HepG2 (cell line): ENCODE data around the gene DNAJC9. TPM values are rescaled to one million over a fixed set of nuclear protein-coding genes. Genes with fewer than 3 reads are reported as not detected.

Experiments
- ATAC-seq: fragments of 200-7000 bp; cut with Tn5 transposase; 3 replicates; pipeline ENCODE4 v1.9.1; 2020; ENCODE audit warnings: mild to moderate bottlenecking, moderate library complexity
- BruUV-seq: library from RNA; stranded (reverse); fragments of 400-500 nt; replicated peaks from 2 replicates; lab custom pipeline; 2021; lab: Mats Ljungman, UMichigan
- CTCF ChIA-PET: fragments of 300-600 bp; formaldehyde crosslinking; extraction: SDS; loops from one replicate; lab custom pipeline; 2021; ENCODE audit warnings: low total read pairs, inconsistent platforms, low intra/inter-chr PET ratio; lab: Yijun Ruan, JAX
- POLR2A ChIA-PET: fragments of 350-600 bp; sonication (Branson Sonifier 250); formaldehyde crosslinking; loops from one replicate; lab custom pipeline; 2020; ENCODE audit warnings: antibody characterized with exemption, inconsistent platforms; lab: Yijun Ruan, JAX
- DNase-seq: peaks from one replicate; pipeline ENCODE4 v3.0.0-alpha.2; 2015; ENCODE audit warnings: low spot score
- FAIRE-seq: peaks from 3 replicates; lab custom pipeline; 2011; peaks lifted over from hg19 to GRCh38; lab: Jason Lieb, UNC
- H2AFZ ChIP-seq: one replicate; pipeline ENCODE4 v1.6.1; 2011; ENCODE audit warnings: low read length, inconsistent platforms
- H3K27ac ChIP-seq: fragments of 300-600 bp; 3 replicates; pipeline ENCODE4 v1.8.0; 2011; ENCODE audit warnings: mixed run types, mild to moderate bottlenecking, mixed read lengths, low read length, inconsistent platforms; ENCODE audit not compliant: insufficient read depth; ENCODE audit errors: extremely low read length
- H3K27me3 ChIP-seq, 2 experiments: fragments of 200-600 bp in 1 of 2; 2 replicates in 1 of 2; 3 replicates in 1 of 2; pipeline versions ENCODE4 v1.6.0 to v1.8.0; 2011; ENCODE audit warnings: low read length in 2 of 2, mild to moderate bottlenecking in 2 of 2, moderate library complexity in 2 of 2, inconsistent platforms in 1 of 2; ENCODE audit not compliant: insufficient read depth in 2 of 2, control insufficient read depth in 1 of 2
- H3K36me3 ChIP-seq, 2 experiments: fragments of 200-600 bp in 1 of 2; replicated peaks in 1 of 2; 2 replicates in 1 of 2; 3 replicates in 1 of 2; pipeline versions ENCODE4 v1.5.1 to v1.8.0; 2011; ENCODE audit warnings: low read length in 2 of 2, inconsistent platforms in 1 of 2; ENCODE audit not compliant: insufficient read depth in 2 of 2, control insufficient read depth in 1 of 2
- H3K4me1 ChIP-seq: 2 replicates; pipeline ENCODE4 v1.5.1; 2012; ENCODE audit warnings: low read length, inconsistent platforms; ENCODE audit not compliant: insufficient read depth
- H3K4me2 ChIP-seq: 2 replicates; pipeline ENCODE4 v1.6.0; 2011; ENCODE audit warnings: low read depth, low read length, inconsistent platforms
- H3K4me3 ChIP-seq, 3 experiments: fragments of 200-600 bp in 1 of 3; sonication (generic), shearing (Covaris generic) in 1 of 3; replicated peaks in 1 of 3; 2 replicates each; pipeline ENCODE4 v1.5.1; 2011 to 2016; ENCODE audit warnings: low read length in 3 of 3, inconsistent platforms in 2 of 3, low read depth in 2 of 3, mild to moderate bottlenecking in 2 of 3, control low read depth in 1 of 3, mixed read lengths in 1 of 3; ENCODE audit not compliant: insufficient read depth in 1 of 3
- H3K79me2 ChIP-seq: one replicate; pipeline ENCODE4 v1.6.1; 2011; ENCODE audit warnings: low read length, inconsistent platforms; ENCODE audit not compliant: insufficient read depth
- H3K9ac ChIP-seq: 2 replicates; pipeline ENCODE4 v1.6.0; 2011; ENCODE audit warnings: mild to moderate bottlenecking, low read depth, low read length, inconsistent platforms; ENCODE audit not compliant: insufficient read depth
- H3K9me3 ChIP-seq: 2 replicates; pipeline ENCODE4 v1.5.1; 2012; ENCODE audit warnings: mild to moderate bottlenecking, low read length
- H4K20me1 ChIP-seq: 2 replicates; pipeline ENCODE4 v1.6.0; 2011; ENCODE audit warnings: inconsistent platforms, mild to moderate bottlenecking, low read length, moderate library complexity; ENCODE audit not compliant: insufficient read depth
- CTCF ChIP-seq: sonication (generic); formaldehyde crosslinking; IDR thresholded peaks from 2 replicates; pipeline ENCODE4 v1.5.0; 2020; ENCODE audit warnings: mild to moderate bottlenecking, missing genetic modification reagents, moderate library complexity
- HNF4A ChIP-seq: sonication (generic); formaldehyde crosslinking; IDR thresholded peaks from 2 replicates; pipeline ENCODE4 v1.4.0; 2020; ENCODE audit warnings: missing genetic modification reagents
- SMC3 ChIP-seq: IDR thresholded peaks from 2 replicates; pipeline ENCODE4 v1.6.1; 2011; ENCODE audit warnings: low read length, improper control_type of control experiment
- STAG1 ChIP-seq: sonication (generic); formaldehyde crosslinking; IDR thresholded peaks from 2 replicates; pipeline ENCODE4 v1.4.0; 2020; ENCODE audit warnings: missing genetic modification reagents
- ZMYM2 ChIP-seq: sonication (generic); formaldehyde crosslinking; IDR thresholded peaks from 2 replicates; pipeline ENCODE4 v1.8.0; 2022; ENCODE audit warnings: mild to moderate bottlenecking, missing genetic modification reagents
- ZNF18 ChIP-seq: sonication (generic); formaldehyde crosslinking; IDR thresholded peaks from 2 replicates; pipeline ENCODE4 v1.8.0; 2022; ENCODE audit warnings: mild to moderate bottlenecking, missing genetic modification reagents; ENCODE audit not compliant: insufficient replicate concordance
- ZNF326 ChIP-seq: sonication (generic); formaldehyde crosslinking; IDR thresholded peaks from 2 replicates; pipeline ENCODE4 v1.4.0; 2020; ENCODE audit warnings: missing genetic modification reagents, borderline replicate concordance
- ZNF720 ChIP-seq: sonication (generic); formaldehyde crosslinking; IDR thresholded peaks from 2 replicates; pipeline ENCODE4 v1.4.0; 2020; ENCODE audit warnings: missing genetic modification reagents
- WGBS: methylation state at CpG from one replicate; pipeline ENCODE4 v1.1.6; 2017; ENCODE audit warnings: low lambda C conversion rate; 5-methylcytosine and 5-hydroxymethylcytosine counted together
- in situ Hi-C: cut with HindIII; loops from 2 replicates; pipeline ENCODE4 v1.10.0; 2017; ENCODE audit warnings: low pct_unique_long_range_greater_than_20kb; ENCODE audit not compliant: extremely low pct_ligation_motif_present
- intact Hi-C: fragments of 100-400 bp; cut with micrococcal nuclease; formaldehyde crosslinking; loops from one replicate; pipeline ENCODE4 v1.10.0; 2022; ENCODE audit not compliant: unreplicated experiment
- polyA plus RNA-seq, 8 experiments: library from polyadenylated mRNA; depleted of rRNA in 3 of 8; stranded (reverse) in 7 of 8; unstranded in 1 of 8; fragments of >200 nt; fragmentation: Illumina TruSeq in 4 of 8; extraction: Trizol in 4 of 8; gene quantifications; 2 replicates each; pipeline versions ENCODE4 v1.2.1 to v1.2.3, GENCODE V29; 2011 to 2016; ENCODE audit warnings: low read depth in 4 of 8, missing spikeins in 1 of 8, mixed read lengths in 1 of 8; ENCODE audit not compliant: insufficient read depth in 1 of 8
- total RNA-seq, 5 experiments: library from RNA; depleted of rRNA; stranded (reverse); fragments of >200 nt; fragmentation: Illumina TruSeq; extraction: Trizol; gene quantifications; 2 replicates each; pipeline ENCODE4 v1.2.3, GENCODE V29; 2016; ENCODE audit warnings: low read depth in 1 of 5

DNAJC9 gene
- total and polyA plus RNA-seq, 2 of the 13 experiments (the other 11 are each of a cell fraction or from before 2014, with no cell fraction given) = 15.9 to 60.3 TPM

- BruUV-seq = no TSS peak
- 97% methylated on average over 2 of the region's 2 CpGs for WGBS
- Histone ChIP-seq H3K36me3 (peaks cover 1 to 12% of the 10 kb centered on the region in 2 experiments; a peak in 4 of 5 replicates), H3K4me3 (no peak overlapping the region), H2AFZ (no peak overlapping the region), H3K27me3 (no peaks in the 10 kb centered on the region), H4K20me1 (no peaks in the 10 kb centered on the region), H3K79me2 (no peaks in the 10 kb centered on the region), H3K9ac (no peak overlapping the region), H3K4me2 (no peak overlapping the region), H3K9me3 (no peaks in the 10 kb centered on the region), H3K4me1 (no peaks in the 10 kb centered on the region), H3K27ac (no peak overlapping the region)
- intact Hi-C loops (no loop called here), in situ Hi-C loops (no loop called here)
- ChIA-PET CTCF (no interaction called here), POLR2A (interaction anchor here (1.5 kb wide), 1 partner anchor 13 kb away, joined by 5 read pairs; the partner anchor contains the start of gene DNAJC9)
- TF ChIP-seq ZNF720 (CRISPR knock-in tag) = no peak
- ATAC-seq (no peak), DNase-seq (no peak), FAIRE-seq (no peak)
These were observed 13.2 kb downstream of the DNAJC9 start for GRCh38 chr10:73233883-73234282.

- no peak overlapping the region for H3K4me2 ChIP-seq
- ChIA-PET POLR2A (no interaction called here), CTCF (no interaction called here)
- BruUV-seq = no TSS peak
- H4K20me1 ChIP-seq = no peaks in the 10 kb centered on the region
- in situ Hi-C loops (no loop called here), intact Hi-C loops (no loop called here)
- H3K4me3 ChIP-seq = no peak overlapping the region
- no peaks in the 10 kb centered on the region for H3K79me2 ChIP-seq
- FAIRE-seq = peak; percentile 66
- H3K36me3 ChIP-seq = peaks cover 1 to 11% of the 10 kb centered on the region in 2 experiments; a peak in 4 of 5 replicates
- peak; percentile 70 for ATAC-seq
- TF ChIP-seq ZNF326 (CRISPR knock-in tag) (no peak), SMC3 (peak; percentile 31; the same call in 1 of the 2 replicates), ZMYM2 (CRISPR knock-in tag) (no peak), STAG1 (peak; percentile 47), HNF4A (CRISPR knock-in tag) (no peak), CTCF (CRISPR knock-in tag) (peak; percentile 41), ZNF18 (CRISPR knock-in tag) (no peak)
- H2AFZ ChIP-seq = no peak overlapping the region
- 93% methylated on average over 8 of the region's 8 CpGs for WGBS
- no peak overlapping the region for H3K9ac ChIP-seq
- no peaks in the 10 kb centered on the region for H3K4me1 ChIP-seq
- H3K27me3 ChIP-seq = no peaks in the 10 kb centered on the region
- no peaks in the 10 kb centered on the region for H3K9me3 ChIP-seq
- H3K27ac ChIP-seq = no peak overlapping the region
- no peak for DNase-seq
These were observed 14.2 kb downstream of the DNAJC9 start for GRCh38 chr10:73232887-73233286.
